ENCODE results near the gene GALNT9. TPM values are rescaled to one million over a fixed set of nuclear protein-coding genes. Genes with fewer than 3 reads are reported as not detected.
"Not testable (repeated sequence)": the region's sequence is repeated elsewhere in the genome, so short reads cannot be mapped to it uniquely, and the experiment has no call there.

The GALNT9 gene
- total RNA-seq, 4 donors from 2014 or later: 10.9 to 52.7 (median 36.7) TPM; not detected in 1

DNA sequence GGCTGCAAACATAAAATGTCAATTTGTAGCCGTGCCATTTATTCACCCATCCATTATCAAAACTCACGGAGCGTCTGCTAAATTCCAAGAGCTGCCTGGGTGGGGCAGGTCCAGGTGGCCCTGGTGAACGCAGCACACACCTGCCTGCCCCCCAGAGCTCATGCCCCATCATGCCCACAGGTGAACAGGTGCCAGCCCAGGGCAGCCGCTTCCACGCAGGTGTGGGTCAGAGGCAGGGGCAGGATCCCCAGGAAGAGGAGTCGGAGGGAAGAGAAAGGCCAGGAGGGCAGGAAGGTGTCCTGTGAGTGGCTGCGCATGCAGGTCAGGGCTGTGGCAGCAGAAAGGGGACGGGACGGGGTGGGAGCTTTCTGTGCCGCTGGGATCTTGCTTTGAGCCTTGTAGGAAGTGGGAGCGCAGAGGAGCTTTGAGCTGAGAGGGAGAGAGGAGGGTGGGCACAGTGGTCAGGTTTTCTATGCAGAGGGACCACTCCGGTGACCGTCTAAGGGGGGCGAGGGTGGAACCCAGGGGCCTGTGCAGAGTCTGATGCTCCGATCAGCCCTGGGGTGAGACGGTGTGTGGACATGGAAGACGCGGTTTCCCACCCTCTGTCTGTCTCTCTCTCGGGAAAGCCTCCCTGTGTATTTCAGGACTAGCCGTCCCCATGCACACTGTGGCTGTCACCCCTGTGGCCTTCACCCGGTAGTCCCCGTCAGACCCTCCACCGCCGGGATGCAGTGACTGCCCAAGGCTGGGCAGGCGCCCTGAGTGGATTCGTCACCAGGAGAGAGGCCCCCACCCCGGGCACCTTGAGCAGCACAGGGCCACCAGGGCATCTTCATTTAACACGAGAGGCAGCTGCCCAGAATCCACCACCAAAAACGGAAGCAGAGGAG lies 26.7 kb downstream of the GALNT9 start:
- TF ChIP-seq, protein P1, sequence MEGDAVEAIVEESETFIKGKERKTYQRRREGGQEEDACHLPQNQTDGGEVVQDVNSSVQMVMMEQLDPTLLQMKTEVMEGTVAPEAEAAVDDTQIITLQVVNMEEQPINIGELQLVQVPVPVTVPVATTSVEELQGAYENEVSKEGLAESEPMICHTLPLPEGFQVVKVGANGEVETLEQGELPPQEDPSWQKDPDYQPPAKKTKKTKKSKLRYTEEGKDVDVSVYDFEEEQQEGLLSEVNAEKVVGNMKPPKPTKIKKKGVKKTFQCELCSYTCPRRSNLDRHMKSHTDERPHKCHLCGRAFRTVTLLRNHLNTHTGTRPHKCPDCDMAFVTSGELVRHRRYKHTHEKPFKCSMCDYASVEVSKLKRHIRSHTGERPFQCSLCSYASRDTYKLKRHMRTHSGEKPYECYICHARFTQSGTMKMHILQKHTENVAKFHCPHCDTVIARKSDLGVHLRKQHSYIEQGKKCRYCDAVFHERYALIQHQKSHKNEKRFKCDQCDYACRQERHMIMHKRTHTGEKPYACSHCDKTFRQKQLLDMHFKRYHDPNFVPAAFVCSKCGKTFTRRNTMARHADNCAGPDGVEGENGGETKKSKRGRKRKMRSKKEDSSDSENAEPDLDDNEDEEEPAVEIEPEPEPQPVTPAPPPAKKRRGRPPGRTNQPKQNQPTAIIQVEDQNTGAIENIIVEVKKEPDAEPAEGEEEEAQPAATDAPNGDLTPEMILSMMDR (IDR thresholded peaks at IDR 0.05): no peak
- ATAC-seq (ENCODE audit: low FRiP score) (no peak), DNase-seq (ENCODE audit: low spot score) (no peak)

DNA sequence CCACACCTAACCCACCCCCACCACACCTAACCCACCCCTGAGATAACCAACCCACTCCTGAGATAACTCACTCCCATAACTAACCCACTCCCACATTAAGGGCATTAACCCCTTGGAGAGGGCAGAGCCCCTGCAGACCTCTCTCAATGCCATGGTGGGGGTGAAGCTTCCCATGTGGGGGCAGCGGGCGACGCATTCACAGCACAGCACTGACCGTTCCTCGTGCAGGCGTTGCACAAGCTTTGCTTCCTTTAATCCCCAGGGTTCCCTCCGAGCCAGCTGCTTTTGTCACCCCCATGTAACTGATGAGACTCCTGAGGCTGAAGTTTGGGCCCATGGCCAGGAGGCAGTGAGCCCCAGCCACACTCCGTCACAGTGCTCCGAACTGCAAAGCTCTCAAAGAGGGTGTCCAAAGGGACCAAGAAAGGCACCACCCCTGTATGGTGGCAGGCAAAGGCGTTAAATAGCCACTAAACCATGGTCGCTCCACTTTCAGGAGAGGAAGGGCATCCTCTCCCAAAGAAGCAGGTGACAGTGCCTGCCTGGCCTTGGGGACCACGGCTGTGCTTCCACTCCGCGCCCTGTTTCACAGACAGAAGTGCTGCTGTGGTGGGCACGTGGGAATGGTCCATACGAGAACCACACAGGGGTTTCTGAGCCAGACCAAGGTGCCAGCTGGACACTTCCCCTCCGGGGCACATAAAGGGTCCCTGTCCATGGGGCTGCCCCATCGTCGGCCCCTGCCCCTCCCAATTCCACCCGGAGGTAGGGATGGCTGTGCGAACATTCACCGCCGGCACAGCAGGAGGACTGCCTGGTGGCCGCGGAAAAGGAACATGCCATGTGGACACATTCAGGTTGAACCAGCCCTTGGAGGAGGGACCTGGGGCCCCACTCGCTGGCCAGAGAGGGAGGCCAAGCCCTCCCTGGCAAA lies 28.3 kb downstream of the GALNT9 start:
- TF ChIP-seq, protein P1 (IDR thresholded peaks at IDR 0.05): no peak
- peak; percentile 44 for ATAC-seq (ENCODE audit: low FRiP score)
- DNase-seq (ENCODE audit: low spot score): no peak

DNA sequence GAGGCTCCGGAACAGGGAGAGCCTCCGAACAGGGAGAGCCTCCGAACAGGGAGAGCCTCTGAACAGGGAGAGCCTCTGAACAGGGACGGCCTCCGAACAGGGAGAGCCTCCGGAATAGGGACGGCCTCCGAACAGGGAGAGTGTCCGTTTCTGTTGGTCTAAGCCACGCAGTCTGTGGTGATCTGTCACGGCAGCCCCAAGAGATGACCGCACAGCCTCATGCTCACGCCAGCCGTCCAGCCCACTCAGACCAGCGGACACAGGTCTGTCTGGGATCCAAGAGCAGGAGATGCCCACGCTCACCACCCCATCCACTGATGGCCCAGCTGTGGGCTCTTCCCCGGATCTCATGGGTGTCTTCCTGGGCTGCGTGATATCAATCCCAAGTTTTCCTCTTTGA lies 33.3 kb downstream of the GALNT9 start:
- ATAC-seq (ENCODE audit: low FRiP score) (no peak), DNase-seq (ENCODE audit: low spot score) (no peak)
- TF ChIP-seq, protein P1 (IDR thresholded peaks at IDR 0.05): no peak

DNA sequence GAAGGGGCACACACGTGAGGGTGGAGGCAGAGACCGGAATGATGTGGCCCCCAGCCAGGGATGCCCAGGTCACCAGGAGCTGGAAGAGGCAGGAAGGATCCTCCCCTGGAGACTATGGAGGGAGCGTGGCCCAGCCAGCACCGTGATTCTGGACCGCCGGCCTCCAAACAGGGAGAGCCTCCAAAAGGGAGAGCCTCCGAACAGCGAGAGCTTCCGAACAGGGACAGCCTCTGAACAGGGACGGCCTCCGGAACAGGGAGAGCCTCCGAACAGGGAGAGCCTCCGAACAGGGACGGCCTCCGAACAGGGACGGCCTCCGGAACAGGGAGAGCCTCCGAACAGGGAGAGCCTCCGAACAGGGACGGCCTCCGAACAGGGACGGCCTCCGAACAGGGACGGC lies 33.8 kb downstream of the GALNT9 start:
- DNase-seq (ENCODE audit: low spot score); ATAC-seq (ENCODE audit: low FRiP score): not testable (repeated sequence)

DNA sequence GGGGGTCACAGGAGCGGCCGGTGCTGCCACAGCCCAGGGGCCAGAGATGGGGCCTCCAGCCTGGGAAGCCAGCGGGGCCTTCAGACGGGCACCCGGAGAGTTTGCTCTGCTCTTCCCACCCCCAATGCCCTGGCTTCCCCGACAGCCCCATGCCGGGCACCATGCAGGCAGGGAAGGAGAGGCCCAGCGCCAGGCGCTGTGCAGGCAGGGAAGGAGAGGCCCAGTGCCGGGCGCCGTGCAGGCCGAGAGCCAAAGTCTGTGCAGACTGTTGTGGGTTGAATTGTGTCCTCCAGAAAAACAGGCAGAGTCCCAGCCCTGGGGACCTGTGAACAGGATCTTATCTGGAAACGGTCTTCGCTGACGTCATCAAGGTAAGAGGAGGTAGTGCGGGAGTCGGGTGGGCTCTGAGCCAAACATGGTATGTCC lies 34.3 kb downstream of the GALNT9 start:
- TF ChIP-seq, protein P1 (IDR thresholded peaks at IDR 0.05): no peak
- ATAC-seq (ENCODE audit: low FRiP score): no peak
- no peak for DNase-seq (ENCODE audit: low spot score)

DNA sequence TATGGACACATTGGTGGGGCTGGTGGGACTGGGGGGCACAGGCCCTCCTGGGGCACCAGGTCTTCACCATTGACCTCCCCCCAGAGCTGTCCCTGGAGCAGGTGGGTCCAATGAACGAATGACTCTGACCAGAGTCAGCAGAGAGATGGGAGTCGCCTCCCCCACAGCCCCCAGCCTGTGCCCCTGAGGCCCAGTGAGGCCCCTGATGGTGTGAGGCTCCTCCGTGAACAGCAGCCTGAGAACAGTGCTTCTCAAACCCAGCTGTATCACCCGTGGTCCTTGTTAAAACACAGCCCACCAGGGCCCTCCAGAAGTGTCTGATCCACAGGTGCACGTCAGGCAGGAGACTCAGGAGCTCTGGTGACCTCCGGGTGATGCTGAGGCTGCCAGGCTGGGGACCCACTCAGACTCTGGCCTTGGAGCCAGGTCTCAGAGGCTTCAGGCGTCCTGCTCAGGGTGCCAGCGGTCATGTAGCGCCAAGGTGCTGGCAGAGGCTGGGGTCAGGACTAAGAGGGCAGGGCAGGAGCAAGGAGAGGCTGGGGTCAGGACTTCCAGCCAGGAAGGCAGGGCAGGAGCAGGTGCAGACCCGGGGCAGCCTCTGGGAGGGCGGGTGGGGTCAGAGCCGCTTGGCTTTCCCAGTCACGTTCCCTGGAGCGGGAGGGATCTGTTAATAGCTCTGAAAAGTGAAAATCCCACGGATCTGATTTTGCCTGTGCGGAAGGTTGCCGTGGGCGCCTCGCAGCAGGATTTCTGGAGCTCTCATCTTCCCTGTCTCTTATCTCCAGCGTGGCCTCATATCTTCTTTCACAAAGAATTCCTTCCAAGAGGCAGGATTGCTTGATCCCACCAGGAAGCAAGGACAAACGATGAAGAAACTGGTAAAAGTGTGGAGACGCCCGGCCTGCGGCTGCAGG lies 35.0 kb downstream of the GALNT9 start:
- ATAC-seq (ENCODE audit: low FRiP score) (no peak), DNase-seq (ENCODE audit: low spot score) (no peak)
- TF ChIP-seq, protein P1 (IDR thresholded peaks at IDR 0.05): no peak

Data from omental fat pad (tissue), 4 donors.